Neural progenitor cell (in vitro differentiated cells): ENCODE data around the gene AIFM3. TPM values are rescaled to one million over a fixed set of nuclear protein-coding genes. Genes with fewer than 3 reads are reported as not detected.
A peak's percentile ranks its signal among the peaks of the same experiment; 100 is the strongest.

Experiments used
- DNase-seq: peaks from one replicate; pipeline ENCODE4 v3.0.0-alpha.2; 2016; ENCODE audit warnings: low spot score
- H2AFZ ChIP-seq: fragments of 200-600 bp; sonication (generic); replicated peaks from 2 replicates; pipeline ENCODE4 v1.6.1; 2016; ENCODE audit warnings: antibody characterized with exemption
- H3F3A ChIP-seq: fragments of 200-600 bp; sonication (generic); 2 replicates; pipeline ENCODE4 v1.6.1; 2016; ENCODE audit warnings: antibody characterized with exemption, low read depth
- H3K27ac ChIP-seq: fragments of 200-600 bp; sonication (generic); 2 replicates; pipeline ENCODE4 v1.5.1; 2016; ENCODE audit warnings: mild to moderate bottlenecking
- H3K27me3 ChIP-seq: fragments of 200-600 bp; sonication (generic); 2 replicates; pipeline ENCODE4 v1.6.1; 2016; ENCODE audit warnings: mild to moderate bottlenecking, moderate library complexity
- H3K36me3 ChIP-seq: fragments of 200-600 bp; sonication (generic); 2 replicates; pipeline ENCODE4 v1.5.1; 2016
- H3K4me1 ChIP-seq: fragments of 200-600 bp; sonication (generic); 2 replicates; pipeline ENCODE4 v1.6.1; 2016; ENCODE audit warnings: mixed run types
- H3K4me2 ChIP-seq: fragments of 200-600 bp; sonication (generic); 2 replicates; pipeline ENCODE4 v1.6.1; 2016
- H3K4me3 ChIP-seq: fragments of 200-600 bp; sonication (generic); 2 replicates; pipeline ENCODE4 v1.5.1; 2016
- H3K79me2 ChIP-seq: fragments of 200-600 bp; sonication (generic); 2 replicates; pipeline ENCODE4 v1.6.1; 2016; ENCODE audit warnings: low read depth
- H3K9ac ChIP-seq: fragments of 200-600 bp; sonication (generic); 2 replicates; pipeline ENCODE4 v1.6.1; 2016
- H3K9me3 ChIP-seq: fragments of 200-600 bp; sonication (generic); 2 replicates; pipeline ENCODE4 v1.5.1; 2016; ENCODE audit warnings: low read depth
- H4K20me1 ChIP-seq: fragments of 200-600 bp; sonication (generic); 2 replicates; pipeline ENCODE4 v1.6.1; 2016; ENCODE audit warnings: low read depth
- H3K27ac Mint-ChIP-seq: 3 replicates; pipeline ENCODE4 v1.8.0; 2021; ENCODE audit warnings: mixed read lengths
- H3K27me3 Mint-ChIP-seq: 2 replicates; pipeline ENCODE4 v1.8.0; 2022; ENCODE audit warnings: low read depth, mild to moderate bottlenecking, inconsistent platforms, moderate library complexity, mixed read lengths; ENCODE audit not compliant: insufficient read depth
- H3K36me3 Mint-ChIP-seq: 3 replicates; pipeline ENCODE4 v1.8.0; 2021; ENCODE audit warnings: mixed read lengths
- H3K4me1 Mint-ChIP-seq: 3 replicates; pipeline ENCODE4 v1.8.0; 2021; ENCODE audit warnings: mixed read lengths
- H3K4me3 Mint-ChIP-seq: 3 replicates; pipeline ENCODE4 v1.8.0; 2021; ENCODE audit warnings: mild to moderate bottlenecking, moderate library complexity, mixed read lengths
- H3K9me3 Mint-ChIP-seq: 3 replicates; pipeline ENCODE4 v1.8.0; 2020; ENCODE audit warnings: mixed read lengths
- CTCF ChIP-seq: fragments of 200-600 bp; sonication (generic); IDR thresholded peaks from 2 replicates; pipeline ENCODE4 v1.5.1; 2017; ENCODE audit warnings: antibody characterized with exemption, mild to moderate bottlenecking
- EZH2 ChIP-seq: fragments of 200-600 bp; sonication (generic); IDR thresholded peaks from 2 replicates; pipeline ENCODE4 v1.6.1; 2017; ENCODE audit warnings: antibody characterized with exemption, mild to moderate bottlenecking, moderate library complexity
- EZH2phosphoT487 ChIP-seq: fragments of 200-600 bp; sonication (generic); IDR thresholded peaks from 2 replicates; pipeline ENCODE4 v1.6.1; 2017; ENCODE audit warnings: antibody characterized with exemption
- total RNA-seq: library from RNA; depleted of rRNA; stranded (reverse); fragments of >200 nt; gene quantifications from 2 replicates; pipeline ENCODE4 v1.2.3, GENCODE V29; 2015; ENCODE audit warnings: low replicate concordance

Gene AIFM3
- total RNA-seq, 1 donor from 2014 or later = 4.3 TPM

- no peaks in the 10 kb centered on the region for H3K36me3 ChIP-seq
- H3K9me3 Mint-ChIP-seq = no peaks in the 10 kb centered on the region
- no peak overlapping the region for H3K27ac ChIP-seq
- H3K4me2 ChIP-seq = no peak overlapping the region
- H3F3A ChIP-seq = peaks cover 7% of the 10 kb centered on the region
- no peaks in the 10 kb centered on the region for H3K9me3 ChIP-seq
- peaks cover 35% of the 10 kb centered on the region for H3K27me3 ChIP-seq
- H2AFZ ChIP-seq = no peak overlapping the region
- TF ChIP-seq CTCF = no peak
- TF ChIP-seq EZH2 = no peak
- no peaks in the 10 kb centered on the region for H3K4me1 ChIP-seq
- no peak overlapping the region for H3K4me3 ChIP-seq
- H4K20me1 ChIP-seq = no peaks in the 10 kb centered on the region
- H3K9ac ChIP-seq = no peak overlapping the region
- no peak for DNase-seq
- H3K4me3 Mint-ChIP-seq = no peak overlapping the region
- H3K27me3 Mint-ChIP-seq = peaks cover 21% of the 10 kb centered on the region
- no peaks in the 10 kb centered on the region for H3K79me2 ChIP-seq
- H3K36me3 Mint-ChIP-seq = no peaks in the 10 kb centered on the region
- peaks cover 28% of the 10 kb centered on the region for H3K4me1 Mint-ChIP-seq
- H3K27ac Mint-ChIP-seq = peak overlapping the region; percentile 89
These were observed 61.5 kb downstream of the AIFM3 start for GRCh38 chr22:21028277-21029251.

DNA sequence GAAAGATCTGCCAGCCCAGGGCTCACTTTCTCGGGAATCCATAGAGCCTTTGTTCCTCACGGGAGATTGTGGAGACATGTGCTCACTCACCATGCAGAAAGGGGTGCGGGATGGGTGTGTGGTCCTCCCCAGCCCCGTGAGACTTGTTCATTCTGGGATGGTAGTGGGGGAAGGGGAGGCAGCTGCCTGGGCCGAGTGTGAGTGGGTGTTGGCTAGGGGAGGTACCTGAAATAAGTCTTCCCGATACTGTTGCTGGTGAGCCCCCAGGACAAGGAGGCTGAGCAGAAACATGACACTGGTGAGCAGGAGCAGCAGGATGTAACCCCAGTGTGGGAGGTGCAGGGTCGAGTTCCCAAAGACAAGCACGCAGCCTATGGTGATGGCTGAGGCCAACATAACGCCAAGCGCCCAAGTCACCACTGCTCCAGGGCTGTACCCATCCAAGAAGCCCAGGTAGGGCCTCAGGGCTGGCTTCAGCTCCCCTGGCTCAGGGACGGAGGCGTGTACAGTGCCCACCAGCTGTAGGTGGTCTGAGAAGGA is 62.5 kb downstream of the AIFM3 start:
- no peaks in the 10 kb centered on the region for H3K79me2 ChIP-seq
- Mint-ChIP-seq H3K27ac (peak overlapping the region; percentile 89), H3K4me1 (peaks cover 28% of the 10 kb centered on the region), H3K9me3 (no peaks in the 10 kb centered on the region), H3K4me3 (peak overlapping the region; percentile 28), H3K27me3 (peaks cover 21% of the 10 kb centered on the region), H3K36me3 (no peaks in the 10 kb centered on the region)
- no peak overlapping the region for H2AFZ ChIP-seq
- DNase-seq = no peak
- H3K4me2 ChIP-seq = no peak overlapping the region
- no peak overlapping the region for H3K4me3 ChIP-seq
- H3K27ac ChIP-seq = no peak overlapping the region
- H3K27me3 ChIP-seq = peaks cover 44% of the 10 kb centered on the region
- no peak for TF ChIP-seq EZH2
- TF ChIP-seq CTCF = no peak
- TF ChIP-seq EZH2phosphoT487 = no peak
- H3K4me1 ChIP-seq = no peaks in the 10 kb centered on the region
- H3F3A ChIP-seq = peaks cover 7% of the 10 kb centered on the region
- H3K9me3 ChIP-seq = no peaks in the 10 kb centered on the region
- no peaks in the 10 kb centered on the region for H4K20me1 ChIP-seq
- H3K9ac ChIP-seq = no peak overlapping the region
- H3K36me3 ChIP-seq = no peaks in the 10 kb centered on the region

- DNase-seq = no peak
- no peak overlapping the region for H3K27ac ChIP-seq
- H3K4me2 ChIP-seq = no peak overlapping the region
- Mint-ChIP-seq H3K27ac (no peak overlapping the region), H3K4me3 (peak overlapping the region; percentile 17), H3K9me3 (no peaks in the 10 kb centered on the region), H3K36me3 (no peaks in the 10 kb centered on the region), H3K4me1 (peaks cover 28% of the 10 kb centered on the region), H3K27me3 (peaks cover 21% of the 10 kb centered on the region)
- H4K20me1 ChIP-seq = no peaks in the 10 kb centered on the region
- no peaks in the 10 kb centered on the region for H3K36me3 ChIP-seq
- H3K9ac ChIP-seq = no peak overlapping the region
- H3K27me3 ChIP-seq = peaks cover 49% of the 10 kb centered on the region
- no peak overlapping the region for H3K4me3 ChIP-seq
- no peaks in the 10 kb centered on the region for H3K79me2 ChIP-seq
- no peaks in the 10 kb centered on the region for H3K4me1 ChIP-seq
- peaks cover 7% of the 10 kb centered on the region for H3F3A ChIP-seq
- TF ChIP-seq EZH2phosphoT487 = no peak
- no peak for TF ChIP-seq EZH2
- TF ChIP-seq CTCF = no peak
- no peaks in the 10 kb centered on the region for H3K9me3 ChIP-seq
- no peak overlapping the region for H2AFZ ChIP-seq
These were observed 63.0 kb downstream of the AIFM3 start for GRCh38 chr22:21030032-21030431.

Other genes starting within 250 kb of the AIFM3 start
- not detected in 2 replicates for gene SERPIND1, start 193.1 kb upstream of the AIFM3 start, total RNA-seq
- 24.4 and 43.3 TPM in 2 replicates for gene PI4KA, start 108.4 kb upstream of the AIFM3 start, total RNA-seq
- 5.6 and 7.1 TPM in 2 replicates for gene SNAP29, start 108.2 kb upstream of the AIFM3 start, total RNA-seq
- gene CRKL, start 49.8 kb upstream of the AIFM3 start, total RNA-seq = 91.0 and 109 TPM in 2 replicates
- 21.9 and 39.4 TPM in 2 replicates for gene LZTR1, start 15.0 kb downstream of the AIFM3 start, total RNA-seq
- gene THAP7, start 34.9 kb downstream of the AIFM3 start, total RNA-seq = 14.7 and 29.2 TPM in 2 replicates
- gene P2RX6, start 47.9 kb downstream of the AIFM3 start, total RNA-seq = 0.36 and 0.53 TPM in 2 replicates
- 0.34 TPM in 1 of 2 replicates, not detected in the other for gene SLC7A4, start 65.3 kb downstream of the AIFM3 start, total RNA-seq
- not detected in 2 replicates for gene LRRC74B, start 78.7 kb downstream of the AIFM3 start, total RNA-seq